Measurements from ENCODE around the gene KCNK4. TPM values are rescaled to one million over a fixed set of nuclear protein-coding genes. Genes with fewer than 3 reads are reported as not detected.
A peak's percentile ranks its signal among the peaks of the same experiment; 100 is the strongest.

Gene KCNK4
- total and polyA plus RNA-seq, 2 donors (not counting 3 experiments of a cell fraction or from before 2014, with no cell fraction given), result 0.06 to 0.44 TPM

- peaks cover 37 to 56% of the 10 kb centered on the region in 2 experiments for H3K27me3 ChIP-seq (ENCODE audit: control insufficient read depth in 2 of 2, insufficient read depth in 2 of 2, low read length in 2 of 2)
- H4K20me1 ChIP-seq (replicated peaks; ENCODE audit: control insufficient read depth, extremely low read depth, insufficient read depth, low read length), result no peaks in the 10 kb centered on the region
- peaks cover 17% of the 10 kb centered on the region for H3K4me1 ChIP-seq (ENCODE audit: control insufficient read depth, extremely low read depth, insufficient read depth, low read length)
- no peak for DNase-seq (ENCODE audit: low read depth, low spot score)
- TF ChIP-seq EZH2 (IDR thresholded peaks at IDR 0.05; ENCODE audit: borderline replicate concordance, low read depth, low read length, severe bottlenecking) (peak; percentile 91), POLR2AphosphoS5 (IDR thresholded peaks at IDR 0.05; ENCODE audit: insufficient read depth, low read depth, low read length) (no peak), POLR2A (IDR thresholded peaks at IDR 0.05; ENCODE audit: low read depth, low read length) (no peak), JUN (IDR thresholded peaks at IDR 0.05; ENCODE audit: borderline replicate concordance, insufficient read depth, insufficient read length, low read depth) (no peak)
- TF ChIP-seq, protein P1, sequence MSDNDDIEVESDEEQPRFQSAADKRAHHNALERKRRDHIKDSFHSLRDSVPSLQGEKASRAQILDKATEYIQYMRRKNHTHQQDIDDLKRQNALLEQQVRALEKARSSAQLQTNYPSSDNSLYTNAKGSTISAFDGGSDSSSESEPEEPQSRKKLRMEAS (IDR thresholded peaks at IDR 0.05; ENCODE audit: insufficient read depth, insufficient read length), result no peak
- ChIA-PET CTCF (interaction anchor here (0.7 to 6.7 kb wide), 43 partner anchors 7 to 374 kb away, joined by 3 to 413 read pairs (median 5); partner anchors contain the start of genes BAD, FERMT3, FKBP2 and GPR137), POLR2A (no interaction called here)
- no peaks in the 10 kb centered on the region for H3K9me1 ChIP-seq (replicated peaks; ENCODE audit: control insufficient read depth, extremely low read depth, insufficient read depth, low read length)
- intact Hi-C loops (cut with micrococcal nuclease), result loop anchor here (5.0 kb wide), 1 partner anchor 463 kb away; the partner anchor contains the start of gene MARK2
- H2AFZ ChIP-seq (ENCODE audit: low read depth, low read length), result peak within 1 kb of the TSS; percentile 50
- no peak for FAIRE-seq
- BruUV-seq (replicated peaks), result no TSS peak
- H3K9ac ChIP-seq (replicated peaks; ENCODE audit: extremely low read depth, insufficient read depth, low read length), result no peak within 1 kb of the TSS
- H3K79me2 ChIP-seq (ENCODE audit: control insufficient read depth, insufficient read depth, low read length), result no peaks in the 10 kb centered on the region
- H3K36me3 ChIP-seq (ENCODE audit: control insufficient read depth in 2 of 2, extremely low read depth in 1 of 2, insufficient read depth in 2 of 2, low read length in 2 of 2), result no peaks in the 10 kb centered on the region
- peak within 1 kb of the TSS; percentile 54 for H3K4me2 ChIP-seq (ENCODE audit: insufficient read depth, low read length)
- H3K9me3 ChIP-seq (replicated peaks; ENCODE audit: control insufficient read depth, insufficient read depth, low read length), result no peaks in the 10 kb centered on the region
- H3K4me3 ChIP-seq (replicated peaks in 1 of 3; ENCODE audit: insufficient read depth in 1 of 3, low read depth in 1 of 3, low read length in 3 of 3), result peak within 1 kb of the TSS in 2 of 3 experiments; percentile 7 to 15
- dilution Hi-C loops (cut with MboI; ENCODE audit: extremely low pct_ligation_motif_present, low sequenced_read_pairs), result no loop called here
- H3K27ac ChIP-seq (ENCODE audit: insufficient read depth, low read depth, low read length), result no peak within 1 kb of the TSS
Observed at GRCh38 chr11:64299847-64300648, 8.9 kb downstream of the KCNK4 start, which contains the start of gene CATSPERZ. Gene CATSPERZ (plus strand): TSS chr11:64300358. CDS start chr11:64300411, 53 bp downstream.

All from endothelial cell of umbilical vein (primary cell).